Panc1 (cell line): ENCODE results near the gene NAT9. TPM values are rescaled to one million over a fixed set of nuclear protein-coding genes. Genes with fewer than 3 reads are reported as not detected.

Experiments used
- ATAC-seq: fragments of 200-7000 bp; cut with Tn5 transposase; 2 replicates; pipeline ENCODE4 v1.9.1; 2020; ENCODE audit warnings: mild to moderate bottlenecking, moderate library complexity
- BruUV-seq: library from RNA; stranded (reverse); fragments of 400-500 nt; replicated peaks from 2 replicates; lab custom pipeline; 2021; lab: Mats Ljungman, UMichigan
- CTCF ChIA-PET: fragments of 300-600 bp; sonication (Branson Sonifier 250); formaldehyde crosslinking; loops from one replicate; lab custom pipeline; 2022; ENCODE audit warnings: antibody characterized with exemption; lab: Charles Lee
- POLR2A ChIA-PET: fragments of 300-600 bp; sonication (Branson Sonifier 250); formaldehyde crosslinking; loops from one replicate; lab custom pipeline; 2022; ENCODE audit warnings: antibody characterized with exemption; lab: Charles Lee
- DNase-seq: peaks from one replicate; pipeline ENCODE4 v3.0.0-alpha.2; 2010; ENCODE audit warnings: low read depth, low spot score
- H3K27ac ChIP-seq: 2 replicates; pipeline ENCODE4 v1.5.1; 2011; ENCODE audit warnings: mild to moderate bottlenecking, low read length, inconsistent platforms
- H3K27me3 ChIP-seq: fragments of 200-500 bp; sonication (Bioruptor generic); 2 replicates; pipeline ENCODE4 v1.6.0; 2014; ENCODE audit warnings: low read length, inconsistent platforms; ENCODE audit not compliant: control insufficient read depth, insufficient read depth
- H3K36me3 ChIP-seq: fragments of 200-500 bp; sonication (Bioruptor generic); 2 replicates; pipeline ENCODE4 v1.5.1; 2014; ENCODE audit warnings: inconsistent platforms, mild to moderate bottlenecking, low read length, moderate library complexity; ENCODE audit not compliant: control insufficient read depth, insufficient read depth
- H3K4me1 ChIP-seq: 2 replicates; pipeline ENCODE4 v1.5.1; 2011; ENCODE audit warnings: inconsistent platforms, mild to moderate bottlenecking, low read length, moderate library complexity; ENCODE audit not compliant: control insufficient read depth, insufficient read depth
- H3K4me3 ChIP-seq, 2 experiments: 2 replicates each; pipeline ENCODE4 v1.5.1; 2011 to 2012; ENCODE audit warnings: low read depth in 2 of 2, low read length in 2 of 2, mild to moderate bottlenecking in 2 of 2, inconsistent platforms in 1 of 2, moderate library complexity in 1 of 2
- H3K9me3 ChIP-seq: fragments of 200-500 bp; sonication (Bioruptor generic); 2 replicates; pipeline ENCODE4 v1.5.1; 2014; ENCODE audit warnings: low read depth, mild to moderate bottlenecking, inconsistent platforms, low read length, moderate library complexity; ENCODE audit not compliant: control insufficient read depth, insufficient read depth
- CTCF ChIP-seq: fragments of 450-650 bp; IDR thresholded peaks from 2 replicates; pipeline ENCODE4 v1.5.1; 2017; ENCODE audit warnings: mild to moderate bottlenecking
- POLR2AphosphoS5 ChIP-seq: IDR thresholded peaks from 2 replicates; pipeline ENCODE4 v1.6.1; 2012; ENCODE audit warnings: mild to moderate bottlenecking, low read depth, low read length, moderate library complexity
- SIN3A ChIP-seq: IDR thresholded peaks from 2 replicates; pipeline ENCODE4 v1.6.1; 2012; ENCODE audit warnings: low read depth, mild to moderate bottlenecking, low read length, moderate library complexity, borderline replicate concordance; ENCODE audit not compliant: insufficient read depth
- TCF7L2 ChIP-seq: IDR thresholded peaks from 2 replicates; pipeline ENCODE4 v1.6.1; 2011; ENCODE audit warnings: mild to moderate bottlenecking, low read depth, low read length, inconsistent platforms
- in situ Hi-C: cut with HindIII; loops from 2 replicates; pipeline ENCODE4 v1.10.0; 2016; ENCODE audit warnings: low sequenced_read_pairs, low pct_unique_long_range_greater_than_20kb
- intact Hi-C: fragments of 100-400 bp; cut with micrococcal nuclease; formaldehyde crosslinking; loops from one replicate; pipeline ENCODE4 v1.10.0; 2022; ENCODE audit not compliant: unreplicated experiment
- total RNA-seq: library from RNA; stranded (reverse); gene quantifications from one replicate; pipeline ENCODE4 v1.2.1, GENCODE V29; 2021; ENCODE audit not compliant: unreplicated experiment
- TF ChIP-seq, protein P1 (sequence below), 2 experiments: IDR thresholded peaks; 2 replicates each; pipeline ENCODE4 v1.6.1; 2011 to 2012; ENCODE audit warnings: low read depth in 2 of 2, control low read depth in 1 of 2, low read length in 1 of 2, mild to moderate bottlenecking in 1 of 2, moderate library complexity in 1 of 2; ENCODE audit not compliant: insufficient read depth in 1 of 2

The NAT9 gene
- total RNA-seq, 1 experiment from 2014 or later = 90.1 TPM

DNA sequence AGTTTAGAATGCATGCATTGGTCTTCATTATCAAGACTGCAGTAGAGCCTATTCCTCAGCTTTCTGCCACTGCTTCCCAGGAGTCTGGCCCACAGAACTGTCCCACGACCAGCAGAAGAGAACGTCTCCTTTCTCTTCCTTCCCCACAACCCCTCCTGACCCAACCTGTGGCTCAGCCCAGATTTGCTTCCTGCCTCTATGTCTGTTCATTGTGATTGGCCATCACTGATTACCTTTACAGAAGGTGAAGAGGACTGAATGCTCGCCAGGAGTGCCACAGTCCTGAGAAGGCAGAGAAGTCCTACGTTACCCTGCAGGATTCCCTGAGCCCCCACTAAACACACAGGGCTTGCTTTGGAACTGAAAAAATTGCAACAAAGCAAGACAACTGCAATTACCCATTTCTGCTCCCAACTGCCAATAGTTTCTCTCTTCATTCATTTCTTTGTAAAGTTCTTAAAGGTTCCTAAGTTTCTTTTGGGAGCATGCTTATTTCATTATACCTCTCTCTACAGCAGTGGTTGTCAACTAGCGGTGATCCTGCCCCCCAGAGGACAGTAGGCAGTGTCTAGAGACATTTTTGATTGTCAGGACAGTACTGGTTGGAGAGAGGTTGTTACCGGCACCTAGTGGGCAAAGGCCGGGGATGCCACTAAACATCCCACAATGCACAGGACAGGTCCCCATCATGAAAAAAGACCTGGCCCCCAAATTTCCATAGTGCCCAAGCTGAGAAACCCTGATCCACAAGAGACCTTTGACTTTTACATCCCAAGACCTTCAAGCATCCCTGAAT, 4.5 kb upstream of the NAT9 start:
- peak; percentile 64 for ATAC-seq
- Histone ChIP-seq H3K9me3 (no peaks in the 10 kb centered on the region), H3K27ac (no peak overlapping the region), H3K36me3 (peaks cover 3% of the 10 kb centered on the region; the same call in 1 of the 2 replicates), H3K4me1 (peaks cover 5% of the 10 kb centered on the region; the same call in 1 of the 2 replicates), H3K4me3 (no peak overlapping the region), H3K27me3 (no peaks in the 10 kb centered on the region)
- ChIA-PET POLR2A (no interaction called here), CTCF (no interaction called here)
- TF ChIP-seq SIN3A (no peak), CTCF (peak; percentile 79; the same call in 1 of the 2 replicates)
- TF ChIP-seq, protein P1, sequence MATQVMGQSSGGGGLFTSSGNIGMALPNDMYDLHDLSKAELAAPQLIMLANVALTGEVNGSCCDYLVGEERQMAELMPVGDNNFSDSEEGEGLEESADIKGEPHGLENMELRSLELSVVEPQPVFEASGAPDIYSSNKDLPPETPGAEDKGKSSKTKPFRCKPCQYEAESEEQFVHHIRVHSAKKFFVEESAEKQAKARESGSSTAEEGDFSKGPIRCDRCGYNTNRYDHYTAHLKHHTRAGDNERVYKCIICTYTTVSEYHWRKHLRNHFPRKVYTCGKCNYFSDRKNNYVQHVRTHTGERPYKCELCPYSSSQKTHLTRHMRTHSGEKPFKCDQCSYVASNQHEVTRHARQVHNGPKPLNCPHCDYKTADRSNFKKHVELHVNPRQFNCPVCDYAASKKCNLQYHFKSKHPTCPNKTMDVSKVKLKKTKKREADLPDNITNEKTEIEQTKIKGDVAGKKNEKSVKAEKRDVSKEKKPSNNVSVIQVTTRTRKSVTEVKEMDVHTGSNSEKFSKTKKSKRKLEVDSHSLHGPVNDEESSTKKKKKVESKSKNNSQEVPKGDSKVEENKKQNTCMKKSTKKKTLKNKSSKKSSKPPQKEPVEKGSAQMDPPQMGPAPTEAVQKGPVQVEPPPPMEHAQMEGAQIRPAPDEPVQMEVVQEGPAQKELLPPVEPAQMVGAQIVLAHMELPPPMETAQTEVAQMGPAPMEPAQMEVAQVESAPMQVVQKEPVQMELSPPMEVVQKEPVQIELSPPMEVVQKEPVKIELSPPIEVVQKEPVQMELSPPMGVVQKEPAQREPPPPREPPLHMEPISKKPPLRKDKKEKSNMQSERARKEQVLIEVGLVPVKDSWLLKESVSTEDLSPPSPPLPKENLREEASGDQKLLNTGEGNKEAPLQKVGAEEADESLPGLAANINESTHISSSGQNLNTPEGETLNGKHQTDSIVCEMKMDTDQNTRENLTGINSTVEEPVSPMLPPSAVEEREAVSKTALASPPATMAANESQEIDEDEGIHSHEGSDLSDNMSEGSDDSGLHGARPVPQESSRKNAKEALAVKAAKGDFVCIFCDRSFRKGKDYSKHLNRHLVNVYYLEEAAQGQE (IDR thresholded peaks at IDR 0.05; ENCODE audit: insufficient read depth in 1 of 2, low read depth in 2 of 2, low read length in 1 of 2) = no peak
- no TSS peak for BruUV-seq
- no peak for DNase-seq
- in situ Hi-C loops = no loop called here
- intact Hi-C loops = no loop called here

DNA sequence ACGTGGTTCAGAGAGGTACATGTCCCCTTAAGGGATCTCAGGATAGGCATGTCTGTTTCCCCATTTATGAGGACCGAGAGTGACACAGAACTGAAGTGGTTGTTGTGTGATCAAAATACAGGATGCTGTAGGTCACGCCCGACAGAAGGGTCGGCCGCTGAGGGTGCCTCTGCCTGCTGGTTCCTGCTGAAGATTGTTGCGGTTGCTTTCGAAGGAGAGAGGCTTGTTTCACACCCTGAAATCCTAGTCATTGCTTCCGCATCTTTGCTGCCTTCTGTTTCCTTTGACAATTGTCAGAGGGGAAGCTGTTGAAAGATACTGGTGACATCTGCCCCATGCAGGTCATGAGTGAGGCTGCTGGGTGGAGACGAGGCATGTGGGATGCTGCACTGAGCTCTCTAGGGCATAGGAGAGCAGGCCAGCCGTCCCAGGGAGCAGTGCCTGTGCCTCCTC, 3.8 kb upstream of the NAT9 start:
- DNase-seq (no peak), ATAC-seq (no peak)
- ChIA-PET CTCF (no interaction called here), POLR2A (no interaction called here)
- Histone ChIP-seq H3K27ac (no peak overlapping the region), H3K4me3 (no peak overlapping the region), H3K9me3 (no peaks in the 10 kb centered on the region), H3K36me3 (peaks cover 5% of the 10 kb centered on the region; the same call in 1 of the 2 replicates), H3K4me1 (peaks cover 10% of the 10 kb centered on the region; the same call in 1 of the 2 replicates), H3K27me3 (no peaks in the 10 kb centered on the region)
- TF ChIP-seq, protein P1 (IDR thresholded peaks at IDR 0.05; ENCODE audit: insufficient read depth in 1 of 2, low read depth in 2 of 2, low read length in 1 of 2) = no peak
- TF ChIP-seq SIN3A = no peak
- no peak for TF ChIP-seq CTCF
- no peak for TF ChIP-seq TCF7L2
- no peak for TF ChIP-seq POLR2AphosphoS5
- intact Hi-C loops (no loop called here), in situ Hi-C loops (no loop called here)
- no TSS peak for BruUV-seq
